ENCODE results near the gene RGS8. TPM values are rescaled to one million over a fixed set of nuclear protein-coding genes. Genes with fewer than 3 reads are reported as not detected.

RGS8 gene
- polyA plus RNA-seq, 1 of the 3 experiments (the other 2 are of a cell fraction): not detected

DNA sequence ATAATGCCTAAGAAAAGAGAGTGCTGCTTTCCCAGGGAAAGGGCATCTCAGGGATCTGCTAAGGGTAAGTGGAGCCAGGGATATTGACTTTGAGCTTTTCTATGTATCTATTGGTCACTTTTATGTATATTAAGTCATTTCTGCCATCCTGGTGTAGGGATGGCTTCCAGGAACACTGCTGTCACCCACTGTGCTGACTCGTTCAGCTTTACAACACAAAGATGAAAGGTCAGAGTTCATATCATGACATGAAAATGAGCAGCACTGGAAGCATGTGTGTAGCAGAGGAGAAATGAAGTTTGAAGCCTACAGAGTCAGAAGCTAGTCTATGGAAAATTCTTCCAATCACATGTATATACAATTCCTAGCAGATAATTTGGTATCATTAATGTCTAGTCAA lies 37.1 kb upstream of the RGS8 start:
- H4K20me1 ChIP-seq (ENCODE audit: insufficient read depth): no peaks in the 10 kb centered on the region
- H3K4me2 ChIP-seq: no peak overlapping the region
- H2AFZ ChIP-seq (ENCODE audit: low read depth): no peak overlapping the region
- H3K27ac ChIP-seq (ENCODE audit: low read depth in 2 of 2, low read length in 1 of 2): no peak overlapping the region
- no peak for DNase-seq
- ChIA-PET POLR2A (no interaction called here), CTCF (interaction anchor here (1.0 kb wide), 1 partner anchor 10 kb away, joined by 3 read pairs; no protein-coding TSS in a partner anchor)
- no peaks in the 10 kb centered on the region for H3K9me2 ChIP-seq
- H3K4me1 ChIP-seq (ENCODE audit: control insufficient read depth in 1 of 2, insufficient read depth in 2 of 2, low read depth in 1 of 2, low read length in 1 of 2): peaks cover 0 to 4% of the 10 kb centered on the region in 2 experiments; a peak in 1 of 4 replicates
- H3K36me3 ChIP-seq (replicated peaks in 1 of 2; ENCODE audit: control insufficient read depth in 1 of 2, insufficient read depth in 2 of 2, low read length in 1 of 2): no peaks in the 10 kb centered on the region
- no peaks in the 10 kb centered on the region for H3F3A ChIP-seq (replicated peaks; ENCODE audit: insufficient read depth)
- 21% methylated on average over 1 of the region's 1 CpG for WGBS (ENCODE audit: low lambda C conversion rate)
- H3K9ac ChIP-seq: no peak overlapping the region
- no peaks in the 10 kb centered on the region for H3K79me2 ChIP-seq (ENCODE audit: insufficient read depth)
- no peaks in the 10 kb centered on the region for H3K27me3 ChIP-seq (ENCODE audit: insufficient read depth)
- no peaks in the 10 kb centered on the region for H3K9me3 ChIP-seq
- no peak for TF ChIP-seq GATA2 (CRISPR knock-in tag; IDR thresholded peaks at IDR 0.05)
- no peak for TF ChIP-seq RXRA (IDR thresholded peaks at IDR 0.05; ENCODE audit: borderline replicate concordance, low read depth)
- TF ChIP-seq NRF1 (IDR thresholded peaks at IDR 0.05; ENCODE audit: low read depth, low read length): no peak
- no peak for TF ChIP-seq SIN3A (IDR thresholded peaks at IDR 0.05; ENCODE audit: borderline replicate concordance, low read depth, low read length)
- no peak for TF ChIP-seq EP300 (IDR thresholded peaks at IDR 0.05; ENCODE audit: borderline replicate concordance in 1 of 2, low read depth in 1 of 2, low read length in 1 of 2)
- TF ChIP-seq MEF2A (IDR thresholded peaks at IDR 0.05; ENCODE audit: borderline replicate concordance, low read depth): no peak
- no peak for TF ChIP-seq PBX3 (IDR thresholded peaks at IDR 0.05)
- no peak for TF ChIP-seq ELF1 (IDR thresholded peaks at IDR 0.05)
- no peak for TF ChIP-seq NFIC (IDR thresholded peaks at IDR 0.05; ENCODE audit: borderline replicate concordance)
- no peak for TF ChIP-seq RFX5 (IDR thresholded peaks at IDR 0.05; ENCODE audit: low read length)
- TF ChIP-seq IRF3 (IDR thresholded peaks at IDR 0.05; ENCODE audit: low read depth, low read length): no peak
- no peak for TF ChIP-seq YY1 (IDR thresholded peaks at IDR 0.05; ENCODE audit: low read depth)
- TF ChIP-seq JUND (IDR thresholded peaks at IDR 0.05): no peak
- H3K4me3 ChIP-seq (ENCODE audit: low read depth in 2 of 2, low read length in 1 of 2): no peak overlapping the region

DNA sequence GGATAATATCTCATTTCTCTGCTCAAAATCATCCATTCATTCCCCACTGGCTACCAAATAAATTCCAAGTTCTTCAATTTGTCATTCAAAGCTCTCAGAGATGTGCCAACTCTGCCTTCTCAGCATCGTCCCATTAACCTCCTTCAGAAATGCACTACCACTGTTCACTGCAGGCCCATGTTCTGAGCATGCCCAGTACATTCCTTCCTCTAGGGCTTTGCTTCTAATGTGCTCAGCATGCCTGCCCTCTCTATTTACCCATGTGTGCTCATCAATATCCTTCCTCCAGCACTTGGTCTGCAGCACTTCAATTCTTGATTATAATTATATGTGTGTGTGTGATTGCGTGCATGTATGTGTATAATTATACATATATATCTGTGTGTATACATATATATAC lies 36.1 kb upstream of the RGS8 start:
- H3K9me2 ChIP-seq: no peaks in the 10 kb centered on the region

More for the DNA sequence above, 36.1 kb upstream of the RGS8 start:
- H3F3A ChIP-seq (replicated peaks; ENCODE audit: insufficient read depth): no peaks in the 10 kb centered on the region
- H4K20me1 ChIP-seq (ENCODE audit: insufficient read depth): no peaks in the 10 kb centered on the region
- DNase-seq: no peak
- no peaks in the 10 kb centered on the region for H3K79me2 ChIP-seq (ENCODE audit: insufficient read depth)
- no peaks in the 10 kb centered on the region for H3K36me3 ChIP-seq (replicated peaks in 1 of 2; ENCODE audit: control insufficient read depth in 1 of 2, insufficient read depth in 2 of 2, low read length in 1 of 2)
- H3K27ac ChIP-seq (ENCODE audit: low read depth in 2 of 2, low read length in 1 of 2): no peak overlapping the region
- no peak overlapping the region for H3K9ac ChIP-seq
- TF ChIP-seq CTCF (IDR thresholded peaks at IDR 0.05) (peak; percentile 41), NFIC (IDR thresholded peaks at IDR 0.05; ENCODE audit: borderline replicate concordance) (no peak)
- peaks cover 0 to 2% of the 10 kb centered on the region in 2 experiments; a peak in 1 of 4 replicates for H3K4me1 ChIP-seq (ENCODE audit: control insufficient read depth in 1 of 2, insufficient read depth in 2 of 2, low read depth in 1 of 2, low read length in 1 of 2)
- no peaks in the 10 kb centered on the region for H3K9me3 ChIP-seq
- H3K27me3 ChIP-seq (ENCODE audit: insufficient read depth): no peaks in the 10 kb centered on the region
- WGBS (ENCODE audit: low lambda C conversion rate): 71% methylated on average over 2 of the region's 2 CpGs
- H2AFZ ChIP-seq (ENCODE audit: low read depth): no peak overlapping the region
- ChIA-PET POLR2A (no interaction called here), CTCF (interaction anchor here (1.0 to 1.3 kb wide), 2 partner anchors 8 to 91 kb away, joined by 3 read pairs; no protein-coding TSS in a partner anchor)
- no peak overlapping the region for H3K4me2 ChIP-seq
- no peak overlapping the region for H3K4me3 ChIP-seq (ENCODE audit: low read depth in 2 of 2, low read length in 1 of 2)

Measured in SK-N-SH (cell line).